Epithelial cell of proximal tubule (primary cell): ENCODE measurements around the gene AAMDC. TPM values are rescaled to one million over a fixed set of nuclear protein-coding genes. Genes with fewer than 3 reads are reported as not detected.
"Not testable (repeated sequence)": the region's sequence is repeated elsewhere in the genome, so short reads cannot be mapped to it uniquely, and the experiment has no call there.

ENCODE experiments used
- DNase-seq: peaks from one replicate; pipeline ENCODE4 v3.0.0-alpha.2; 2011; ENCODE audit warnings: low read depth
- H3K4me3 ChIP-seq: 2 replicates; pipeline ENCODE4 v1.5.1; 2011; ENCODE audit warnings: low read depth, mild to moderate bottlenecking, low read length
- total RNA-seq: library from RNA; depleted of rRNA; stranded (reverse); fragments of >200 nt; gene quantifications from 2 replicates; pipeline ENCODE4 v1.2.3, GENCODE V29; 2015
- TF ChIP-seq, protein P1 (sequence below): conservative IDR thresholded peaks from 2 replicates; pipeline ENCODE4 v1.5.1; 2012; ENCODE audit warnings: low read depth, mild to moderate bottlenecking, low read length

Gene AAMDC
- total RNA-seq, 1 donor from 2014 or later = 19.3 TPM

DNA sequence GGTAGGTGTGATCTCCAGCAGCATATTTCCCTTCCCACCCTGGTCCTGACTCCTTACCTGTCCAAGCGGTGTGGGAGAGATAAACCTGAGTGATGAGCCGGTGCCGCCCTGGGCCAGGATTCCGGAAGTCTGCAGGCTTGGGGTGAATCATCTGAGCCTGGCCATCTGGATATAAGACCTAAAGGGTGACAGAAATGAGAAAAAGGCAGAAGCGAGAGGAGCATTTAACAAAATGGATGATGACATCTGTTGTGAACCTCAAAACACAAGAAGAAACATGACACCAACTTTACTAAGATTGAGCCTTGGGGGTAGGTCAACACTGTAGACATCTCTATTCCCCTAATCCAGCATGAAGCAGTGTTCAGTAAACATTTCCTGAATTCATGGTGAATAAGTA is 62.8 kb downstream of the AAMDC start:
- no peak for DNase-seq
- TF ChIP-seq, protein P1, sequence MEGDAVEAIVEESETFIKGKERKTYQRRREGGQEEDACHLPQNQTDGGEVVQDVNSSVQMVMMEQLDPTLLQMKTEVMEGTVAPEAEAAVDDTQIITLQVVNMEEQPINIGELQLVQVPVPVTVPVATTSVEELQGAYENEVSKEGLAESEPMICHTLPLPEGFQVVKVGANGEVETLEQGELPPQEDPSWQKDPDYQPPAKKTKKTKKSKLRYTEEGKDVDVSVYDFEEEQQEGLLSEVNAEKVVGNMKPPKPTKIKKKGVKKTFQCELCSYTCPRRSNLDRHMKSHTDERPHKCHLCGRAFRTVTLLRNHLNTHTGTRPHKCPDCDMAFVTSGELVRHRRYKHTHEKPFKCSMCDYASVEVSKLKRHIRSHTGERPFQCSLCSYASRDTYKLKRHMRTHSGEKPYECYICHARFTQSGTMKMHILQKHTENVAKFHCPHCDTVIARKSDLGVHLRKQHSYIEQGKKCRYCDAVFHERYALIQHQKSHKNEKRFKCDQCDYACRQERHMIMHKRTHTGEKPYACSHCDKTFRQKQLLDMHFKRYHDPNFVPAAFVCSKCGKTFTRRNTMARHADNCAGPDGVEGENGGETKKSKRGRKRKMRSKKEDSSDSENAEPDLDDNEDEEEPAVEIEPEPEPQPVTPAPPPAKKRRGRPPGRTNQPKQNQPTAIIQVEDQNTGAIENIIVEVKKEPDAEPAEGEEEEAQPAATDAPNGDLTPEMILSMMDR = no peak
- H3K4me3 ChIP-seq = no peak overlapping the region

DNA sequence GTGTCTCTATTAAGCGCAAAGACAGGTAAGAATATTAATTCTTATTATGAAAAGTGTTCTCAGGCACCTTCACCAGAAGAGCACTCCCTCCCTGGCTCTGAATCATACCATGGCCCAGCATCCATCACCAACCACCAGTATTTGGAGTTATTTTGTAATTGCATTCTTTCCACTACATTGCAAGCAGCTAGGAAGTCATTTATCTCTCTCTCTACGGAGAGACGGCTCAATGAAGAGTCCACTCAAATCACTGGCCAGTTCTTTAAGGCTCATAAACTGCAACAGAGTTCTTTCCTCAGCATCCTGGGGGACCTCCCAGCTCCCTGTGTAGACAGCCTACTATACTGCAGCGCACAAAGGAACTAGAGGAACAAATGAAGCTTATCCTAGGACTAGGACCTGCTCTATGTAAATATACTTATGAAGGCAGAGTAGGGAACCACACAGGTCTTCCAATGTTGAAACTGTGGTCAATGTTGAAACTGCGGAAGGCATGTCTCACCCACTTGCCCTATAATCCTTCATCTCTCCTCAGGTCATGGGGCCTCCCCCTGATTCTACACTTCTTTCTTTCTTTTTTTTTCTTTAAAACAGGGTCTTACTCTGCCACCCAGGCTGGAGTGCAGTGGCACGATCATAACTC is 63.4 kb downstream of the AAMDC start:
- no peak for DNase-seq
- TF ChIP-seq, protein P1 = no peak
- no peak overlapping the region for H3K4me3 ChIP-seq

DNA sequence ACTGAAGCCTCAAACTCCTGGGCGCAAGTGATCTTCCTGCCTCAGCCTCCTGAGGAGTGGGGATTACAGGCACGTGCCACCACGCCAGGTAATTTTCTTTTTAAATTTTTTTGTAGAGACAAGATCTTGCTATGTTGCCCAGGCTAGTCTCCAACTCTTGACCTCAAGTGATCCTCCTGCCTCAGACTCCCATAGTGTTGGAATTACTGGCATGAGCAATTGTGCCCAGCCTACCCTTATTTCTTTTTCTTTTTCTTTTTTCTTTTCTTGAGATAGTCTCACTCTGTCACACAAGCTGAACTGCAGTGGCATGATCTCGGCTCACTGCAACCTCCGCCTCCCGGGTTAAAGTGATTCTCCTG is 63.9 kb downstream of the AAMDC start:
- no peak overlapping the region for H3K4me3 ChIP-seq
- no peak for DNase-seq

DNA sequence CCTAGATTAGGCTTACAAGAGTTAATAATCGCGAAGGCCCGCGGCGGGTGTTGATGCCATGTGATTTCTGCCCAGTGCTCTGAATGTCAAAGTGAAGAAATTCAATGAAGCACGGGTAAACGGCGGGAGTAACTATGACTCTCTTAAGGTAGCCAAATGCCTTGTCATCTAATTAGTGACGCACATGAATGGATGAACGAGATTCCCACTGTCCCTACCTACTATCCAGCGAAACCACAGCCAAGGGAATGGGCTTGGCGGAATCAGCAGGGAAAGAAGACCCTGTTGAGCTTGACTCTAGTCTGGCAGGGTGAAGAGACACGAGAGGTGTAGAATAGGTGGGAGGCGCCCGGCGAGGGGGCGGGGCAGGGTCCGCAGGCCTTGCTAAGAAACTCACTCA is 65.5 kb downstream of the AAMDC start:
- DNase-seq = no peak
- TF ChIP-seq, protein P1 = no peak
- no peak overlapping the region for H3K4me3 ChIP-seq

More for the DNA sequence above, 63.9 kb downstream of the AAMDC start:
- TF ChIP-seq, protein P1 = no peak

DNA sequence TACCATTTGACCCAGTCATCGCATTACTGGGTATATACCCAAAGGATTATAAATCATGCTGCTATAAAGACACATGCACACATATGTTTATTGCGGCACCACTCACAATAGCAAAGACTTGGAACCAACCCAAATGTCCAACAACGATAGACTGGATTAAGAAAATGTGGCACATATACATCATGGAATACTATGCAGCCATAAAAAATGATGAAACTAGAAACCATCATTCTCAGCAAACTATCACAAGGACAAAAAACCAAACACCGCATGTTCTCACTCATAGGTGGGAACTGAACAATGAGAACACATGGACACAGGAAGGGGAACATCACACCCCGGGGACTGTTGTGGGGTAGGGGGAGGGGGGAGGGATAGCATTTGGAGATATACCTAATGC is 68.1 kb downstream of the AAMDC start:
- not testable (repeated sequence) for DNase-seq, H3K4me3 ChIP-seq

DNA sequence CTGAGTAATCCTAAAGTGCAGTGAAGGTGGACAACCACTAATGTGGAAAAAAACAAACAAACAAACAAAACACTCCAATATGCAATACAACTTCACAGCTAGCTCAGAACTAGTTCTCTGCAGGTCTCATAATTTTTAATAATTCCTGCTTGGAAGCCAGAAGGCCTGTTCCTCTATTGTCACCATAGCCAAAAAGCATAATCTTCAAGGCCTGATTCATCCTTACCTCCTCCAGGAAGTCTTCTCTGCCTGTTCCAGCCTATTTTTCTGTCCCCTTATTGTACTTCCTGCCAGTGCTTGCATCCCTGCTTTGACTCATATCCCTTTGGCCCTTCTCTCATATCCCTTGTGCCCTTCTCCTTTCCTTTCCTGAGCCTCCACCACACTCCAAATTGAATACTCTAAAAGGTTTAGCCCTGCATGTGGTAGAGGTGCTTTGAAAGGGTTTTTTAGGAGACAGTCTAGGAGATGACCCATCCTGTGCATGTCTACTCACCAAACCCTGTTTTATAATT is 69.2 kb downstream of the AAMDC start:
- not testable (repeated sequence) for DNase-seq

DNA sequence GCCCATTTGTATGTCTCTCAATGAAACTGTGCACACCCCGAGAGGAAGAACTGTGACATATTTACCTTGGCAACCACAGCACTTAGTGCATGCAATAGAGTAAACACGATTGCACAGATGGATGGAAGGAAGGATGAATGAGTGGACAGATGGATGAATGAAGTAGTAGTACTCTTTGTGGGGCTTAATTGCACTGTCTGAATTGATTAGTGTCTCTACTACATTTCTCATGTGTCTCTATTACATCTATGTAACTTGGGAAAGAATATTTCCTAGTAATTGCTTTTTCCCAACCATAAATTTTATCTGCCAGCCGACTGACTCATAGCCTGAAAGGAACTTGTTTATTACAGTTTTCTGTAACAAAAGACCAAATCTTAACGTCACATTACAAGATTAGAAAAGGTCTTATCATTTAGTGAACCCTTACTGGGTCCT is 69.7 kb downstream of the AAMDC start:
- H3K4me3 ChIP-seq, DNase-seq: not testable (repeated sequence)

More for the DNA sequence above, 69.2 kb downstream of the AAMDC start:
- H3K4me3 ChIP-seq = not testable (repeated sequence)

DNA sequence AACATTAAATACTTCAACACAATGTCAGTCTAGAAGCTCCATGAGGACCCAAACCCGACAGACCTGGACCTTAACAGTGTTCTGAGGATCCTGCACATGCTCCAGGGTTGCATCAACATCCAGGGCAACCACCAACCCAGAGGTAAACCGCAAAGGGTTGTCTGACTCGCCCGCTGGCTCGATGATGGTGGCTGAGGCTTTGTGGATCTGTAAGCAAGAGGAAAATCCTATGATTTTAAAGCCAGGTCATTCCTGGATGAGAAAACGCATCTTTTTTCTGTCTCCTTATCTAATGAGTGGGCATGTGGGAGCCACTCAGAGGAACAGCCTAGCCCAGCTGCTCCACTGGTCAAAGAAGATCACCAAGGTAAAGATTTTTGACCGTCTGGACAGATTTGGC is 70.3 kb downstream of the AAMDC start:
- DNase-seq, H3K4me3 ChIP-seq: not testable (repeated sequence)

DNA sequence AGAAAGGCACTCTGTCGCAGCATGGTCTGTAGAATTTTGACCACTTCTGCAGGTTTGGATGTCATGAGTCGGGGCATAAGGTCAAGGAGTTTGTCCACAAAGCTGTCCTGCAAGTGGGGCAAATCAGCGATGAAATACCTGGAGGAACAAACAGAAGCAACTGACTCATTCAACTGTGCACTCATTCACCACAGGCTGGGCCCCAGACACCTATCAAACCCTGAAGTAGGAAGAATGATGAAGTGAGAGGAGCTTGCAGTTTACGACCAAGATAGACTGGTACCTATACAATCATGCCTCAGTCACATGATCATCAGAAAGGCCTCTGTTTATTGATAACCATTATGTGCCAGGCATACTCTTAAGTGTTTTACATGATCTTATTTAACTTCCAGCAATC is 70.8 kb downstream of the AAMDC start:
- not testable (repeated sequence) for DNase-seq, H3K4me3 ChIP-seq

DNA sequence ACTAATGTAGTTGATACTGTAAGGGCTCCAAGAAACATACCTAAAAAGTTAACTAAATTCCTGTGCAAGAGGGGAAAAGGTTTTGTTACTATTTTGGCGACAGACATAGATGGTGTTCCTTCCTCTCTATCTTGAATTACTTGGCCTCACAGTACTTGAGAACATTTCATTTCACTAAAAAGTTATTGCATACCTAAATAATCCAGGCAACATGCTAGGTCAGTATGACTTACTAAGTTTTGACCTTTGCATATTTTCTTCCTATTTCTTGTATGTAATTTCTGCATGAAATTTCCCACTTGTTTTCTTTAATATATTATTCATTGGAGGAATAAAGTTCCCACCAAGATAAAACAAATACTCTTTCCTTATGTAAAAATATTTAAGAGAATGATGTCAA is 74.0 kb downstream of the AAMDC start:
- H3K4me3 ChIP-seq, DNase-seq: not testable (repeated sequence)
